Brain microvascular endothelial cell (primary cell): ENCODE measurements around the gene CHRNA7.

Experiments
- DNase-seq: peaks from one replicate; pipeline ENCODE4 v3.0.0-alpha.2; 2020
- H3K27ac ChIP-seq: fragments of 250-450 bp; sonication (Bioruptor Pico); 2 replicates; pipeline ENCODE4 v1.5.1; 2020; ENCODE audit warnings: mild to moderate bottlenecking, moderate library complexity
- H3K27me3 ChIP-seq: fragments of 250-450 bp; sonication (Bioruptor Pico); replicated peaks from 2 replicates; pipeline ENCODE4 v1.5.1; 2020; ENCODE audit warnings: mild to moderate bottlenecking
- H3K36me3 ChIP-seq: fragments of 250-450 bp; sonication (Bioruptor Pico); replicated peaks from 2 replicates; pipeline ENCODE4 v1.5.1; 2020; ENCODE audit warnings: mild to moderate bottlenecking
- H3K4me3 ChIP-seq: 2 replicates; pipeline ENCODE4 v1.5.1; 2011; ENCODE audit warnings: low read depth, mild to moderate bottlenecking, control low read depth, low read length, moderate library complexity
- CTCF ChIP-seq: IDR thresholded peaks from 2 replicates; pipeline ENCODE4 v1.5.1; 2011; ENCODE audit warnings: low read depth, mild to moderate bottlenecking, moderate library complexity, low read length, control low read depth, inconsistent platforms; ENCODE audit errors: missing control alignments
- in situ Hi-C: cut with HindIII; loops from 2 replicates; pipeline ENCODE4 v1.10.0; 2017; ENCODE audit warnings: low sequenced_read_pairs, low pct_ligation_motif_present

Gene CHRNA7

GRCh38 chr15:32029862-32030781 is at the start of gene CHRNA7:
Gene CHRNA7, plus strand, starts transcription at chr15:32030515. Its CDS starts 80 bp downstream, at chr15:32030595.
- H3K4me3 ChIP-seq = peak within 1 kb of the TSS; percentile 52
- H3K36me3 ChIP-seq = no peaks in the 10 kb centered on the region
- peak; percentile 11 for DNase-seq
- H3K27ac ChIP-seq = no peak within 1 kb of the TSS
- peak; percentile 45 for TF ChIP-seq CTCF
- in situ Hi-C loops = no loop called here
- peaks cover 22% of the 10 kb centered on the region for H3K27me3 ChIP-seq

- no peak for DNase-seq
- no peaks in the 10 kb centered on the region for H3K36me3 ChIP-seq
- no peaks in the 10 kb centered on the region for H3K27me3 ChIP-seq
- no peak overlapping the region for H3K4me3 ChIP-seq
- TF ChIP-seq CTCF = no peak
- no peak overlapping the region for H3K27ac ChIP-seq
- in situ Hi-C loops = no loop called here
Observed at GRCh38 chr15:31985607-31986006, 44.7 kb upstream of the CHRNA7 start.

GRCh38 chr15:31993062-31993461 is 37.3 kb upstream of the CHRNA7 start:
- in situ Hi-C loops = no loop called here
- Histone ChIP-seq H3K27ac (no peak overlapping the region), H3K4me3 (no peak overlapping the region), H3K36me3 (no peaks in the 10 kb centered on the region), H3K27me3 (no peaks in the 10 kb centered on the region)
- TF ChIP-seq CTCF = no peak
- DNase-seq = no peak

- Histone ChIP-seq H3K4me3 (no peak overlapping the region), H3K27me3 (no peaks in the 10 kb centered on the region), H3K27ac (no peak overlapping the region), H3K36me3 (no peaks in the 10 kb centered on the region)
- DNase-seq = no peak
- TF ChIP-seq CTCF = no peak
- in situ Hi-C loops = no loop called here
Observed at GRCh38 chr15:31997711-31998110, 32.6 kb upstream of the CHRNA7 start.

GRCh38 chr15:32003558-32003957 is 26.8 kb upstream of the CHRNA7 start:
- no peaks in the 10 kb centered on the region for H3K36me3 ChIP-seq
- DNase-seq = no peak
- no peaks in the 10 kb centered on the region for H3K27me3 ChIP-seq
- no peak overlapping the region for H3K27ac ChIP-seq
- no peak overlapping the region for H3K4me3 ChIP-seq
- no peak for TF ChIP-seq CTCF
- in situ Hi-C loops = no loop called here
